Epithelial cell of esophagus (primary cell): ENCODE measurements around the gene NR2F2.
A peak's percentile ranks its signal among the peaks of the same experiment; 100 is the strongest.

Experiments
- DNase-seq: peaks from one replicate; pipeline ENCODE4 v3.0.0; 2010; ENCODE audit warnings: low read depth
- H3K4me3 ChIP-seq: 2 replicates; pipeline ENCODE4 v1.5.1; 2011; ENCODE audit warnings: mild to moderate bottlenecking, low read length, control low read depth
- CTCF ChIP-seq: IDR thresholded peaks from 2 replicates; pipeline ENCODE4 v1.5.1; 2011; ENCODE audit warnings: low read depth, mild to moderate bottlenecking, low read length, control low read depth, inconsistent platforms; ENCODE audit not compliant: insufficient read depth; ENCODE audit errors: missing control alignments

NR2F2 gene

DNA sequence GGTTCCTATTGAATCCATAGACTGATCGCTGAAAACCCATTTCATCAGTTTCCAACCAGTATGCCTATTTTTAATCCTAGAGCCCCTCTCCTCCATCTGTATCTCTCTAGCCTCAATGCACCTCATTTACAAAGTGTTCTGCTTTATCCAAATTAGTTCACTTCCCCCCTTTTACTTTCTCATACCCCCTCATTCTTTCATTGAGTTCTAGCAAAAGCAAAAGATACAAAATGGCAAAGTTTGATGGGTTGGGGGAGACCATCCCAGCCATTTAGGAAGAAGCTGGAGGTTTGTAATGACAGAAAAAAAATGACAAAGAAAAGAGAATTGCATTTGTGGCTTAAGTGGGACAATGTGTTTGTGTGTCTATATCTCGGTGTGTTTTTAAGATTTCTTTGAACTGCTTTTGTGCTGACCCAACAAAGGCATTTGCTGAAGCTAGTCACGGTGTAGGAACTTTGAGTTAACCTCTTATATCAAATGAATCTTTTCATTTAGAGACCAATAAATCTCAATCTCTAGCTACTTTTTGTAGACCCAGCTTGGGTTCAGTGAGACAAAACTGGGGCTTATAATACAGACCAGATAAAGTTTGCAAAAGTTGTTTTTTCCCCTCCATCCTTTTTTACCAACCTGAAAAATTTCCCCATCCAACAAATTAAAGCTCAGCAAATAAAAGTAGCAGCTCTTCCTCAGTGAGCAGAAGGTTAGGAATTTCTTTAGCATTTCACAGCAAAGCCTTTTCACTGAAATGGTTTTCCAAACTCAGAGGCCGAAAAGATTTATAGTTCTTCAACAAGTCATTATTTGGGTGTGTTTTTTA is 18.7 kb downstream of the NR2F2 start:
- no peak for DNase-seq
- H3K4me3 ChIP-seq, result peak overlapping the region; percentile 14
- TF ChIP-seq CTCF, result no peak

- peak overlapping the region; percentile 37 for H3K4me3 ChIP-seq
- TF ChIP-seq CTCF, result no peak
- DNase-seq, result no peak
Measured at GRCh38 chr15:96349857-96350720, 19.6 kb downstream of the NR2F2 start.

GRCh38 chr15:96350934-96351724 is 20.6 kb downstream of the NR2F2 start:
- peak overlapping the region; percentile 37 for H3K4me3 ChIP-seq
- DNase-seq, result no peak
- TF ChIP-seq CTCF, result no peak

GRCh38 chr15:96351761-96352603 is 21.5 kb downstream of the NR2F2 start:
- DNase-seq, result peak; percentile 56
- TF ChIP-seq CTCF, result no peak
- peak overlapping the region; percentile 37 for H3K4me3 ChIP-seq

GRCh38 chr15:96352604-96353405 is 22.3 kb downstream of the NR2F2 start:
- DNase-seq, result peak; percentile 60
- H3K4me3 ChIP-seq, result peak overlapping the region; percentile 37
- no peak for TF ChIP-seq CTCF
